Effector CD8-positive, alpha-beta T cell (primary cell): ENCODE results near the gene MYBL2.
A peak's percentile ranks its signal among the peaks of the same experiment; 100 is the strongest.

Source experiments
- DNase-seq: peaks from one replicate; lab custom pipeline; 2025; lab: John Stamatoyannopoulos, UW

MYBL2 gene

GRCh38 chr20:43722153-43722505 lies 55.2 kb downstream of the MYBL2 start:
- peak; percentile 45 for DNase-seq

DNA sequence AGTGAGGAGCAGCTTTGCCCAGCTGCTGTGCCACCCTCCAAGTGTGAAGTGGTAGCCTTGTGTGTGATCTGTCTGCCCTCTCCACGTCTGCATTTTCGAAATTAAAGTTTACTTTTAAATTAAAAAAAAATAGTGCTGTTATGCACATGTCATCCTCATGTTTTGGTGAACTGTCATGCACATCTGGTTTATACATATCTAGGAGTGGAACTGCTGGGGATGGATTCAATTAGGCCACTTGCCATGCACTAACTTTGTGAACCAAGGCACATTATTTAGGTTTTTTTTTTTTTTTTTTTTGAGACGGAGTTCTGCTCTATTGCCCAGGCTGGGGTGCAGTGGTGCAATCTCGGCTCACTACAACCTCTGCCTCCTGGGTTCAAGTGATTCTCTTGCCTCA lies 56.3 kb downstream of the MYBL2 start:
- DNase-seq, result no peak

- no peak for DNase-seq
These were observed 56.8 kb downstream of the MYBL2 start for GRCh38 chr20:43723735-43724134.

GRCh38 chr20:43724383-43724782 lies 57.5 kb downstream of the MYBL2 start:
- no peak for DNase-seq

DNA sequence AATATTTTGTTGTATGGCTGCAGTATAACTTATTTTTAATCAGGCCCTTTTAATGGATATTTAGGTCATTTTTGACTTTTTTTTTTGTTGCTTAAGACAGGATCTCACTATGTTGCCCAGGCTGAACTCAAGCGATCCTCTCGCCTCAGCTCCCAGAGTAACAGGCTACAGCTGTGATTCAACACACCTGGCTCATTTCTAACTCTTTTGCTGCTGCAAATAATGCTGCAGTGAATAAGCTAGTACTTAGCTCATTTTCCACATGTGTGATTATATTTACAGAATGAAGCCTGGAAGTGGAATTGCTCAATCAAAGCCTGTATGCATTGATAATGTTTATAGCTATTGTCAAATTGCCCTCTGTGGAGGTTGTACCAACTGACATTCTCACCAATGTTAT lies 58.8 kb downstream of the MYBL2 start:
- no peak for DNase-seq

- DNase-seq, result no peak
These were observed 59.4 kb downstream of the MYBL2 start for GRCh38 chr20:43726333-43726732.

GRCh38 chr20:43726811-43727338 lies 60.0 kb downstream of the MYBL2 start, which contains the start of gene GTSF1L:
GTSF1L (minus strand) TSS chr20:43727002; CDS start chr20:43726694, 308 bp downstream.
- no peak for DNase-seq

GRCh38 chr20:43727980-43728590 lies 61.2 kb downstream of the MYBL2 start:
- peak; percentile 13 for DNase-seq

DNA sequence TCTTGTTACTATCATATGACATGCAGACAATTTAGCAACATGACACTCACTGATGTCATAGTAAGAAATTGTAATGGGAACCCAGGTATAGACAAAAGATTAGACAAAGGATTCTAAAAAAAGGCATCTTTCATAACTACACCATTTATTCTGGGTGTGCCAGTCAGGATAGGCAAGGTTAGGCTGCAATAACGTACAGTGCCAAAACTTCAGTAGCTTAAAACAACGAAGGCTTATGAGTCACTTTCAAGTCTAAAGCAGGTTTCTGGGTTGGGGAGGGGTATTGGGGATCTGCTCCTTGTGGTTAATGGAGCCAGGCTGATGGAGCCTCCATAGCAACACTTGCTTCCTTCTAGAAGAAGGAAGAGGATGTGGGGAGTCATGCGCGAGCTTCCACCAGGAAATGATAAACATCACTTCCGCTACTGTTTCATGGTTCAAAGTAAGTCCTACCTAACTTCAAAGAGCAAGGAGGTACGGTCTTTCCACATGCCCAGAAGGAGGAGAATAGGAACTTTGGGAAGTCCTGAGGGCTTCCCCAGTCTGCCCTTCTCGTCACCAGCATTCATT lies 61.9 kb downstream of the MYBL2 start:
- no peak for DNase-seq

DNA sequence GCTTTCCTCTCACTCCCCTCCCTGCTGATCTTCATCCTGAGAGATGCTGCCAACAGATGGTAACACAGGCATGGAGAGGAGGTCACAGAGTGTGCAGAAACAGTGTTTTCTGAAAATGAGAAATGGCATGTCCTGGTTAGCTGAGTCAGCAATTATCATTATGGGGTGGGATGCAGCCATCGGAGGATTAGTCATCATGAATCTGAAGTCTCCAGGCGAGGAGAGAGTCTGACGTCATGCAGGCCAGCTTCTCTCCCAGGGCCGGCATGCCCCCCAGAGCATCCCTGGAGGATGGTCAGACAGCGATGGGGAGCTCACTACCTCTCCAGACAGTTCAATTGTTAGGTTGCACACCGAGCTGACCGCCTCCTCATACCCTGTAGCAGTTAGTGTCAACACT lies 64.6 kb downstream of the MYBL2 start:
- DNase-seq, result no peak

DNA sequence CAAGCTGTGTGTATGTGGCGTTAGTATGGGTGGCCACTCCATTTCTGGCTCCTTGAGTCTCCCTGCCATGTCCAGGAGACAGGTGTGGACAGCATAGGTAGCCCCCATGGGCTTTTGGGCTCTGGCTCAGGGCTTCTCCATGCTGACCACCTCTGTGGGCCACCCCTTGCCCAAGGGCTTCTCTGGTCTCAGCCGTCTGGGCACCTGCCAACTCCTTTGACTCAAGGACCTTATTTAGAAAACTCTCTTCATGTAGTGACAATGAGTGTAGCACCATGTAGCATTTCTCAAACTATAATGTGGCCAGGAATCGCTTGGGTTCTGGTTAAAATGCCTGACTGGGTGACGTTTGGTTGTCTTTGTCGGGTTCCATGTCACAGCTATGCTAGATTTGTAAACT lies 65.0 kb downstream of the MYBL2 start:
- no peak for DNase-seq

- no peak for DNase-seq
These were observed 69.8 kb downstream of the MYBL2 start for GRCh38 chr20:43736588-43737158.

DNA sequence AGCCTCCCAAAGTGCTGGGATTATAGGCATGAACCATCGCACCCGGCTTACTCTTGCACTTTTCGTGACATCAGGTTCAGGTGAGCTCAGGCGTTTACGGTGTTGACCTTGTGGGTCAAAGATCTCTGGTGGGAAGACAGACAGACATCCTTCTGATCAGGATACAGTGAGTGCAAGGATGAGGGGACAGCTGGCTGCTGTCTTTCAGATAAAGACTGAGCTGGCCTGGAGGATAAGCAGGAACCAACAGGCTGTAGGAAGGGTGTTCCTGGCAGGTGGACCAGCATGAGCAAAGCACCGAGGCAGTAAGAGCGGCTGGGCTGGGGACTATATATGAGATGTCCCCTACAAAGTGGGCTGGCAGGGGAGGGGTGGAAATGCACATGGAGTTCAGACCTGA lies 71.0 kb downstream of the MYBL2 start:
- DNase-seq, result no peak

GRCh38 chr20:43739148-43739749 lies 72.3 kb downstream of the MYBL2 start:
- no peak for DNase-seq

- DNase-seq, result no peak
These were observed 73.7 kb downstream of the MYBL2 start for GRCh38 chr20:43740642-43741041.

GRCh38 chr20:43744151-43744611 lies 77.3 kb downstream of the MYBL2 start:
- no peak for DNase-seq

DNA sequence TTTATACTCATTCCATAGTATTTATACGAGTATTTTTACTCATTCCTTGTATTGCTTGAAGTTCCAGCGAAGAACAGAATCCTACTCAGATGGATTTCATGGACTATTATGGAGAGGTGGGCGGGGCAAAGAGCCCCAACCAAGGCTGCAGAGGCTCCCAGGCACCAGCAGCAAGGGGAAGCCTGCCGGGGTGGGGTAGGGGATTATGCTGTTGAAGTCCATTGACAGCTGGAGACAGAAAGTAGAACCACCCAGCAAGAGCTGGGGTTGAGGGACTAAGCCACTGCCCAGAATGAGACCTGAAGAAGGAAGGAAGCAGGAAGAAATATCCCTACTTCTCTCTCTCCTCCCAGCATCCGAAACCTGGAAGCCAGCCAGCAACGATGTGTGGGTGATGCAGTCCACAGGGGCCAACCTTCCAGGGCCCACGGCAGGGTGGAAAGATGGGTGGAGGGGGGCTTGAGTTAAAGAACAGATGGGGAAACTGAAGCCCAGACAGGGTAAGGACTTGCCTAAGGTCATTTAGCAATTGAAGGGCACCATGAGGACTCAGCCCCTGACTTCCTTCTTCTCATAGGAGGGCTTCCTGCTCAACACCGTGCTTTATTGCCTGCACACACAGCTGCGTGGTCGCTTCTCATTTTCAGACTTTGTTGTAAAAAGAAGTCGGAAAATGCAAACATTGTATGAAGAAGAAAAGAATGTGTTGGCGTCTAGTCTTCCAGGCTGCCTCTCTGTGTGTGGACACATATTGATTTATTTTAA lies 78.2 kb downstream of the MYBL2 start:
- no peak for DNase-seq

GRCh38 chr20:43746344-43747137 lies 79.6 kb downstream of the MYBL2 start:
- no peak for DNase-seq

- DNase-seq, result no peak
These were observed 81.4 kb downstream of the MYBL2 start for GRCh38 chr20:43748274-43748673.

GRCh38 chr20:43749734-43750294 lies 82.9 kb downstream of the MYBL2 start:
- DNase-seq, result peak; percentile 78

DNA sequence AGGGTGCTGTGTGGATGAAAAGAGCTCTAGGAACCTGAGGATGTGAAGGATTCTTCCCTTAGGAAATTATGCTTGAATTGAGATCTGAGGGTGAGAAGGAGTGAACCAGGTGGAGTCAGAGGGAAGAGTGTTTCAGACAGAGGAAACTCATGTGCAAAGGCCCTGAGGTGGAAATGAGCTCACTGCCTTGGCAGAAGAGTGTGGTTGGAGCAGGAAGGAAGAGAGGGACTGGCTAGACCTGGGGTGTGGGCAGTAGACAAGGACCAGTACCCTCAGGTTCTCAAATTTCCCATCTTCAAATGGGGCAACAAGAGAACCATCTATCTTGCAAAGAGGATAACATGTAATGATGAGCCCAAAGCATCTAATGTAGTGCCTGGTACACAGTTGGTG lies 83.9 kb downstream of the MYBL2 start:
- DNase-seq, result no peak
